Aorta (tissue), 5 donors: ENCODE measurements around the gene ST6GALNAC5. TPM values are rescaled to one million over a fixed set of nuclear protein-coding genes. Genes with fewer than 3 reads are reported as not detected.
A peak's percentile ranks its signal among the peaks of the same experiment; 100 is the strongest.

ENCODE experiments used
- ATAC-seq: fragments of 200-7000 bp; cut with Tn5 transposase; one replicate; pipeline ENCODE4 v1.9.1; 2022; ENCODE audit warnings: moderate library complexity; ENCODE audit not compliant: low FRiP score
- DNase-seq, 2 donors: peaks; one replicate each; pipeline ENCODE4 v3.0.0-alpha.2; 2020
- H3K27ac ChIP-seq, 2 donors: one replicate each; pipeline ENCODE4 v1.5.1; 2013; ENCODE audit warnings: low read length in 2 of 2, mild to moderate bottlenecking in 2 of 2, moderate library complexity in 2 of 2, control low read depth in 1 of 2, inconsistent platforms in 1 of 2, low read depth in 1 of 2
- H3K27me3 ChIP-seq, 2 donors: one replicate each; pipeline ENCODE4 v1.6.1; 2013; ENCODE audit warnings: control low read depth in 1 of 2, low read length in 1 of 2, mild to moderate bottlenecking in 1 of 2, moderate library complexity in 1 of 2; ENCODE audit not compliant: insufficient read depth in 2 of 2, control insufficient read depth in 1 of 2
- H3K36me3 ChIP-seq, 2 donors: one replicate each; pipeline ENCODE4 v1.6.1; 2013; ENCODE audit warnings: control low read depth in 1 of 2, low read length in 1 of 2, mild to moderate bottlenecking in 1 of 2; ENCODE audit not compliant: insufficient read depth in 2 of 2, control insufficient read depth in 1 of 2
- H3K4me1 ChIP-seq, 2 donors: one replicate each; pipeline ENCODE4 v1.6.1; 2013; ENCODE audit warnings: low read length in 2 of 2, control low read depth in 1 of 2, mild to moderate bottlenecking in 1 of 2, moderate library complexity in 1 of 2; ENCODE audit not compliant: insufficient read depth in 2 of 2, control insufficient read depth in 1 of 2
- H3K4me3 ChIP-seq, 2 donors: one replicate each; pipeline ENCODE4 v1.5.1; 2013; ENCODE audit warnings: low read length in 2 of 2, control low read depth in 1 of 2, mild to moderate bottlenecking in 1 of 2
- H3K9me3 ChIP-seq: one replicate; pipeline ENCODE4 v1.6.1; 2013; ENCODE audit warnings: mild to moderate bottlenecking, low read length; ENCODE audit not compliant: control insufficient read depth
- whole genome bisulfite sequencing, 2 donors: extraction: QIAGEN DNeasy Blood & Tissue Kit; methylation state at CpG; one replicate each; pipeline ENCODE4 v1.1.7; 2013; 5-methylcytosine and 5-hydroxymethylcytosine counted together
- intact Hi-C, 2 donors: fragments of 100-400 bp; cut with DNase I; formaldehyde crosslinking; loops; one replicate each; pipeline versions ENCODE4 v1.14.2 to v1.15.0; 2022
- polyA plus RNA-seq, 2 donors: library from polyadenylated mRNA; stranded (reverse); fragments of 200-250 nt; gene quantifications; one replicate each; pipeline ENCODE4 v1.2.3, GENCODE V29; 2013
- total RNA-seq, 2 donors: library from RNA; stranded (reverse); fragmentation: NEBNext Ultra II Directional; extraction: Animal tissue kit (Norgen Biotek cat#: 25700); gene quantifications; one replicate each; pipeline ENCODE4 v1.2.1, GENCODE V29; 2021
- donor health status: healthy with polysubstance abuse.
- donor health status: Bipolar disorder and iron deficiency.
- donor health status: DM: no; HTN: no; CAD: no.
- donor health status: DM: no; HTN: no; CAD: no.
- donor health status: DM: yes; HTN: yes; CAD: no.

ST6GALNAC5 gene
- total and polyA plus RNA-seq, 4 donors: 2.6 to 11.7 (median 6.7) TPM

DNA sequence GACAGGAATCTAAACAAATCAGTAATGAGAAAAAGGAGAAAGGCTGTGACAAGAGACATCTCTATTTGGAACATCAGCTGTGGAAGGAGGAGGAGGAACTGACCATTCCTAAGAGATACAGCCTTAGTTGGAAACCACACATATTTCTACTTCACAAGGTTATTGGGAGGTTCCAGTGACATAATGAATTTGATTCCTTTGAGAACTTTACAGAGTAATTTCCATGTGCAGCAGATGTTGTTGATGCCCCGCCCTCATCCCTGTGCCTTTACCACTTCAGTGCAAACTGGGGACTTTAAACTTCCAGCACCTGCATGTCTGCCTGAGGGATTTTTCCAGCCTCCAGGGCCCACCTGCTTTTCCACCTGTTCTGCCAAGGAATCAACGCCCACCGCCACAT, 9.3 kb upstream of the ST6GALNAC5 start:
- no peak overlapping the region for H3K4me3 ChIP-seq
- no peak overlapping the region for H3K27ac ChIP-seq
- H3K36me3 ChIP-seq: no peaks in the 10 kb centered on the region
- intact Hi-C loops: no loop called here
- no peak for DNase-seq
- no peaks in the 10 kb centered on the region for H3K4me1 ChIP-seq
- no peaks in the 10 kb centered on the region for H3K27me3 ChIP-seq
- no peaks in the 10 kb centered on the region for H3K9me3 ChIP-seq
- 94 to 96% methylated on average over 3 of the region's 3 CpGs for WGBS, 2 donors
- no peak for ATAC-seq

DNA sequence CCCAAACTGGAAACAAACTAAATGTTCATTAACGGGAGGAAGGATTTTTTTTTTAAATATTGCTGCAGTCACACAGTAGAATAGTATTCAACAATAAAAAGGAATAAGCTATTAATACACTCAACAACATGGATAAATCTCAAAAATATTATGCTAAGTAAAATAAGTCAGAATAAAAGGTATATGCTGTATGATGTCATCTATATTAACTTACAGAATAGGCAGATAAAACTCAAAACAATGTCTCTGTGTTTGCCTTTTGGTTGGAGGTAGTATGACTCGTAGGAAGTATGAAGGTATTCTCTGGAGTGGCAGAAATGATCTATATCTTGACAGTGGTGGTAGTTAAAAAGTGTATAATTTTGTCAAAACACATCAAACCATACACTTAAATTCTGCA, 6.1 kb upstream of the ST6GALNAC5 start:
- 95 to 96% methylated on average over 2 of the region's 2 CpGs for WGBS, 2 donors
- H3K4me1 ChIP-seq: peaks cover 0 to 3% of the 10 kb centered on the region in 2 donors
- no peak overlapping the region for H3K27ac ChIP-seq
- DNase-seq: no peak
- no peak for ATAC-seq
- no peaks in the 10 kb centered on the region for H3K9me3 ChIP-seq
- intact Hi-C loops: loop anchor here in 1 of 2 donors (10.0 kb wide), 1 partner anchor 436 kb away; no protein-coding TSS in a partner anchor
- H3K4me3 ChIP-seq: no peak overlapping the region
- H3K27me3 ChIP-seq: no peaks in the 10 kb centered on the region
- H3K36me3 ChIP-seq: no peaks in the 10 kb centered on the region

GRCh38 chr1:76862447-76862846, 4.8 kb upstream of the ST6GALNAC5 start:
- intact Hi-C loops: loop anchor here in 1 of 2 donors (10.0 kb wide), 1 partner anchor 438 kb away; no protein-coding TSS in a partner anchor
- Histone ChIP-seq H3K9me3 (no peaks in the 10 kb centered on the region), H3K27ac (no peak overlapping the region), H3K4me3 (no peak overlapping the region), H3K27me3 (no peaks in the 10 kb centered on the region), H3K36me3 (no peaks in the 10 kb centered on the region), H3K4me1 (peaks cover 0 to 3% of the 10 kb centered on the region in 2 donors)
- DNase-seq (no peak), ATAC-seq (no peak)

DNA sequence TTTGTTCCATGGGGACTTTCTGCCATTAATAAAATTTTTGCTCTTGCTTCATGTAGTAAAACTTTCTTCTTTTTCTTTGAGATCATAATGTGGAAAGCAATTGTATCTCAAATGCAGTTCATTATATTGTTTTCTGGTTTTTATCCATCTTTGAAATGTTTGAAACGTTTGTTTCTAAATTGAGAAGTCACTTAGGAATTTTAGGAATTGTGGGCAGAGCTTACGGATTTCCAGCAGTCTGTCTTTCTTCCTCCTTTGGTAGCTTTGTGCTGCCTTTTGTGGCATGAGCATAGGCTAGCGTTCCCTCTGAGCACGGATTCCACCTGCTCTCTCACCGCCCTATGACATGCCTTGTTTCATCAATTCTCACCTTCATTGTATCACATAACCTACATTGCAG, 2.9 kb upstream of the ST6GALNAC5 start:
- 16 to 32% methylated on average over 5 of the region's 5 CpGs for WGBS, 2 donors
- no peaks in the 10 kb centered on the region for H3K27me3 ChIP-seq
- H3K27ac ChIP-seq: no peak overlapping the region
- DNase-seq: no peak
- no peaks in the 10 kb centered on the region for H3K36me3 ChIP-seq
- H3K4me3 ChIP-seq: no peak overlapping the region
- intact Hi-C loops: loop anchor here in 1 of 2 donors (10.0 kb wide), 1 partner anchor 440 kb away; no protein-coding TSS in a partner anchor
- peaks cover 0 to 3% of the 10 kb centered on the region in 2 donors for H3K4me1 ChIP-seq
- no peak for ATAC-seq
- H3K9me3 ChIP-seq: no peaks in the 10 kb centered on the region

DNA sequence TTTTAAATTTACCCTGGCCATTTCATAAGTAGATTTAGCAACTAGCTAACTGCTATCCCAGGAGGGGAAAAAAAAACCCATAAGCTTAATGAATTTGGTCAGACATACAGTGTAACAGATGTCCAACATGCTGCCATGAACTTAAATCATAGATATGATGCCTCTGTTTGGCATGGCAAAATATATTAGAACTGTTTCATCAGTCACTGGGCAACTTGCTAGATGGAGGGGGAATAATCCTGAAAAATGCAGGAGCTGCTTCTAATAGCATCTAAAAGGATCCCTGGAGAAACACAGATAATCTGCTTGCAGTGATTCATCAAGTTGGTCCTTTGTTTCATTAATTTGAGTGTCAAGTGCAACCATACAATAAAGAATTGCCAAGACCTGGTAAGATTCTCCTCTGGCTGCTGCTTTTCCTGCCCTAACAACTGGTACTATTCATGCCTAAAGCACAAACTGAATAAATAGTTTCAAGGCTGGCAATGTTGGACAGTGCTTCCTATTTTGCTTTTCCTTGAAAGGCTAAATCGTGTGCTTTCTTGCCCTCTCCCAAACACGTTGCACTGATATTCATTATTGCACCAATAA, 1.5 kb upstream of the ST6GALNAC5 start:
- no peaks in the 10 kb centered on the region for H3K36me3 ChIP-seq
- H3K27ac ChIP-seq: peak overlapping the region in 1 of 2 donors; percentile 10
- no peaks in the 10 kb centered on the region for H3K27me3 ChIP-seq

GRCh38 chr1:76866566-76866965, 714 bp upstream of the ST6GALNAC5 start:
- 71 to 79% methylated on average over 4 of the region's 4 CpGs for WGBS, 2 donors
- no peaks in the 10 kb centered on the region for H3K36me3 ChIP-seq
- no peaks in the 10 kb centered on the region for H3K27me3 ChIP-seq
- peaks cover 0 to 3% of the 10 kb centered on the region in 2 donors for H3K4me1 ChIP-seq
- H3K27ac ChIP-seq: peak overlapping the region in 1 of 2 donors; percentile 34
- ATAC-seq: no peak
- intact Hi-C loops: loop anchor here in 1 of 2 donors (5.0 to 10.0 kb wide), 2 partner anchors 442 to 534 kb away; no protein-coding TSS in a partner anchor
- no peaks in the 10 kb centered on the region for H3K9me3 ChIP-seq
- DNase-seq: no peak
- H3K4me3 ChIP-seq: no peak overlapping the region

More for the DNA sequence above, 1.5 kb upstream of the ST6GALNAC5 start:
- Histone ChIP-seq H3K4me1 (peaks cover 0 to 3% of the 10 kb centered on the region in 2 donors), H3K4me3 (no peak overlapping the region), H3K9me3 (no peaks in the 10 kb centered on the region)
- ATAC-seq: no peak
- no peak for DNase-seq
- WGBS, 2 donors: 4 to 28% methylated on average over 2 of the region's 2 CpGs
- intact Hi-C loops: loop anchor here in 1 of 2 donors (5.0 to 10.0 kb wide), 2 partner anchors 441 to 533 kb away; no protein-coding TSS in a partner anchor

- H3K9me3 ChIP-seq: no peaks in the 10 kb centered on the region
- intact Hi-C loops: loop anchor here in 1 of 2 donors (5.0 to 10.0 kb wide), 2 partner anchors 444 to 536 kb away; no protein-coding TSS in a partner anchor
- DNase-seq (peak; percentile 54 to 84), ATAC-seq (peak; percentile 82)
- H3K27ac ChIP-seq: no peak overlapping the region
- H3K27me3 ChIP-seq: no peaks in the 10 kb centered on the region
- peaks cover 0 to 3% of the 10 kb centered on the region in 2 donors for H3K4me1 ChIP-seq
- H3K36me3 ChIP-seq: no peaks in the 10 kb centered on the region
- H3K4me3 ChIP-seq: peak overlapping the region; percentile 57 to 79
- WGBS, 2 donors: 0 to 1% methylated on average over 62 to 65 of the region's 65 CpGs
Measured at GRCh38 chr1:76868154-76868882, 1.0 kb downstream of the ST6GALNAC5 start.

GRCh38 chr1:76868916-76869315, 1.6 kb downstream of the ST6GALNAC5 start:
- H3K36me3 ChIP-seq: no peaks in the 10 kb centered on the region
- WGBS, 2 donors: 3 to 6% methylated on average over 19 of the region's 19 CpGs
- intact Hi-C loops: loop anchor here in 1 of 2 donors (5.0 to 10.0 kb wide), 2 partner anchors 444 to 537 kb away; no protein-coding TSS in a partner anchor
- peak overlapping the region; percentile 57 to 79 for H3K4me3 ChIP-seq
- H3K27ac ChIP-seq: no peak overlapping the region
- H3K27me3 ChIP-seq: no peaks in the 10 kb centered on the region
- H3K9me3 ChIP-seq: no peaks in the 10 kb centered on the region
- no peak for ATAC-seq
- H3K4me1 ChIP-seq: peaks cover 0 to 3% of the 10 kb centered on the region in 2 donors
- DNase-seq: peak; percentile 51 to 76
